HEK293 (cell line): Measurements from ENCODE around the gene PLCB3.
A peak's percentile ranks its signal among the peaks of the same experiment; 100 is the strongest.

ENCODE experiments used
- EGR2 ChIP-seq: fragments of 450-650 bp; formaldehyde crosslinking; IDR thresholded peaks from 2 replicates; pipeline ENCODE4 v1.5.1; 2016; ENCODE audit warnings: low read depth, missing biosample characterization, missing genetic modification characterization
- FEZF1 ChIP-seq: fragments of 450-650 bp; formaldehyde crosslinking; IDR thresholded peaks from 2 replicates; pipeline ENCODE4 v1.5.1; 2016; ENCODE audit warnings: missing biosample characterization, missing genetic modification characterization
- GFI1B ChIP-seq: fragments of 450-650 bp; formaldehyde crosslinking; IDR thresholded peaks from 2 replicates; pipeline ENCODE4 v1.5.1; 2016; ENCODE audit warnings: missing biosample characterization, missing genetic modification characterization
- GLI4 ChIP-seq: fragments of 450-650 bp; formaldehyde crosslinking; IDR thresholded peaks from 2 replicates; pipeline ENCODE4 v1.5.1; 2016; ENCODE audit warnings: missing biosample characterization, missing genetic modification characterization
- MZF1 ChIP-seq: fragments of 450-650 bp; formaldehyde crosslinking; IDR thresholded peaks from 2 replicates; pipeline ENCODE4 v1.5.1; 2017; ENCODE audit warnings: missing biosample characterization, missing genetic modification characterization, borderline replicate concordance
- OVOL3 ChIP-seq: fragments of 450-650 bp; formaldehyde crosslinking; IDR thresholded peaks from 2 replicates; pipeline ENCODE4 v1.5.1; 2016; ENCODE audit warnings: missing biosample characterization, missing genetic modification characterization
- REPIN1 ChIP-seq: fragments of 450-650 bp; formaldehyde crosslinking; IDR thresholded peaks from 2 replicates; pipeline ENCODE4 v1.5.1; 2017; ENCODE audit warnings: missing biosample characterization, missing genetic modification characterization, low read depth
- SETDB1 ChIP-seq: IDR thresholded peaks from one replicate; pipeline ENCODE4 v1.6.1; 2017; ENCODE audit warnings: mild to moderate bottlenecking, low read length, moderate library complexity, mixed read lengths; ENCODE audit not compliant: insufficient read length
- ZBTB1 ChIP-seq: fragments of 450-650 bp; formaldehyde crosslinking; IDR thresholded peaks from 2 replicates; pipeline ENCODE4 v1.5.1; 2016; ENCODE audit warnings: missing biosample characterization, missing genetic modification characterization
- ZBTB21 ChIP-seq: fragments of 450-650 bp; formaldehyde crosslinking; IDR thresholded peaks from 2 replicates; pipeline ENCODE4 v1.5.1; 2017; ENCODE audit warnings: missing biosample characterization, missing genetic modification characterization
- ZFHX2 ChIP-seq: fragments of 450-650 bp; formaldehyde crosslinking; conservative IDR thresholded peaks from 2 replicates; pipeline ENCODE4 v1.5.1; 2016; ENCODE audit warnings: missing biosample characterization, missing genetic modification characterization
- ZFP41 ChIP-seq: fragments of 450-650 bp; formaldehyde crosslinking; IDR thresholded peaks from 2 replicates; pipeline ENCODE4 v1.5.1; 2016; ENCODE audit warnings: missing biosample characterization, missing genetic modification characterization, borderline replicate concordance
- ZIC2 ChIP-seq: fragments of 450-650 bp; formaldehyde crosslinking; IDR thresholded peaks from 2 replicates; pipeline ENCODE4 v1.5.1; 2016; ENCODE audit warnings: missing biosample characterization, missing genetic modification characterization
- ZNF10 ChIP-seq: fragments of 450-650 bp; formaldehyde crosslinking; IDR thresholded peaks from 2 replicates; pipeline ENCODE4 v1.5.1; 2017; ENCODE audit warnings: missing biosample characterization, missing genetic modification characterization
- ZNF112 ChIP-seq: fragments of 450-650 bp; formaldehyde crosslinking; IDR thresholded peaks from 2 replicates; pipeline ENCODE4 v1.5.0; 2017; ENCODE audit warnings: missing biosample characterization, missing genetic modification characterization
- ZNF184 ChIP-seq: fragments of 450-650 bp; IDR thresholded peaks from 2 replicates; pipeline ENCODE4 v1.5.1; 2018; ENCODE audit warnings: missing biosample characterization, mild to moderate bottlenecking, missing genetic modification characterization
- ZNF221 ChIP-seq: fragments of 450-650 bp; formaldehyde crosslinking; IDR thresholded peaks from 2 replicates; pipeline ENCODE4 v1.5.1; 2017; ENCODE audit warnings: missing biosample characterization, missing genetic modification characterization, borderline replicate concordance
- ZNF223 ChIP-seq: fragments of 450-650 bp; formaldehyde crosslinking; IDR thresholded peaks from 2 replicates; pipeline ENCODE4 v1.5.1; 2016; ENCODE audit warnings: missing biosample characterization, missing genetic modification characterization
- ZNF23 ChIP-seq: fragments of 450-650 bp; formaldehyde crosslinking; IDR thresholded peaks from 2 replicates; pipeline ENCODE4 v1.5.1; 2016; ENCODE audit warnings: missing biosample characterization, missing genetic modification characterization, borderline replicate concordance
- ZNF239 ChIP-seq: fragments of 450-650 bp; formaldehyde crosslinking; IDR thresholded peaks from 2 replicates; pipeline ENCODE4 v1.5.1; 2016; ENCODE audit warnings: missing biosample characterization, missing genetic modification characterization
- ZNF292 ChIP-seq: fragments of 450-650 bp; formaldehyde crosslinking; IDR thresholded peaks from 2 replicates; pipeline ENCODE4 v1.5.1; 2016; ENCODE audit warnings: low read depth, missing biosample characterization, missing genetic modification characterization, borderline replicate concordance
- ZNF341 ChIP-seq: fragments of 450-650 bp; formaldehyde crosslinking; IDR thresholded peaks from 2 replicates; pipeline ENCODE4; 2016; ENCODE audit warnings: low read depth, missing biosample characterization, missing genetic modification characterization
- ZNF366 ChIP-seq: fragments of 450-650 bp; formaldehyde crosslinking; conservative IDR thresholded peaks from 2 replicates; pipeline ENCODE4 v1.5.1; 2016; ENCODE audit warnings: missing biosample characterization, missing genetic modification characterization
- ZNF37A ChIP-seq: fragments of 450-650 bp; IDR thresholded peaks from 2 replicates; pipeline ENCODE4 v1.5.1; 2018; ENCODE audit warnings: missing biosample characterization, missing genetic modification characterization
- ZNF529 ChIP-seq: fragments of 450-650 bp; formaldehyde crosslinking; IDR thresholded peaks from 2 replicates; pipeline ENCODE4 v1.5.1; 2017; ENCODE audit warnings: missing genetic modification characterization, missing biosample characterization; ENCODE audit not compliant: insufficient replicate concordance
- ZNF548 ChIP-seq: fragments of 450-650 bp; formaldehyde crosslinking; IDR thresholded peaks from 2 replicates; pipeline ENCODE4 v1.5.1; 2016; ENCODE audit warnings: missing biosample characterization, missing genetic modification characterization
- ZNF623 ChIP-seq: fragments of 450-650 bp; formaldehyde crosslinking; IDR thresholded peaks from 2 replicates; pipeline ENCODE4 v1.5.1; 2016; ENCODE audit warnings: missing biosample characterization, missing genetic modification characterization
- ZNF664 ChIP-seq: fragments of 450-650 bp; formaldehyde crosslinking; IDR thresholded peaks from 2 replicates; pipeline ENCODE4 v1.5.1; 2016; ENCODE audit warnings: missing biosample characterization, missing genetic modification characterization
- TF ChIP-seq, protein P1 (sequence below): sonication (generic); formaldehyde crosslinking; IDR thresholded peaks from 2 replicates; pipeline ENCODE4 v1.8.1; 2022; ENCODE audit warnings: mild to moderate bottlenecking, moderate library complexity, missing genetic modification reagents
- TF ChIP-seq, protein P2 (sequence below): fragments of 450-650 bp; IDR thresholded peaks from 2 replicates; pipeline ENCODE4 v1.5.1; 2018; ENCODE audit warnings: missing biosample characterization, missing genetic modification characterization
- TF ChIP-seq, protein P3 (sequence below): fragments of 450-650 bp; formaldehyde crosslinking; IDR thresholded peaks from 2 replicates; pipeline ENCODE4 v1.5.1; 2016; ENCODE audit warnings: missing biosample characterization, missing genetic modification characterization
- TF ChIP-seq, protein P4 (sequence below): fragments of 450-650 bp; formaldehyde crosslinking; IDR thresholded peaks from 2 replicates; pipeline ENCODE4 v1.5.1; 2016; ENCODE audit warnings: missing biosample characterization, missing genetic modification characterization
- TF ChIP-seq, protein P5 (sequence below): fragments of 450-650 bp; formaldehyde crosslinking; IDR thresholded peaks from 2 replicates; pipeline ENCODE4 v1.5.1; 2016; ENCODE audit warnings: missing biosample characterization, missing genetic modification characterization
- TF ChIP-seq, protein P6 (sequence below): fragments of 450-650 bp; formaldehyde crosslinking; IDR thresholded peaks from 2 replicates; pipeline ENCODE4 v1.5.1; 2016; ENCODE audit warnings: missing biosample characterization, missing genetic modification characterization

The PLCB3 gene

DNA sequence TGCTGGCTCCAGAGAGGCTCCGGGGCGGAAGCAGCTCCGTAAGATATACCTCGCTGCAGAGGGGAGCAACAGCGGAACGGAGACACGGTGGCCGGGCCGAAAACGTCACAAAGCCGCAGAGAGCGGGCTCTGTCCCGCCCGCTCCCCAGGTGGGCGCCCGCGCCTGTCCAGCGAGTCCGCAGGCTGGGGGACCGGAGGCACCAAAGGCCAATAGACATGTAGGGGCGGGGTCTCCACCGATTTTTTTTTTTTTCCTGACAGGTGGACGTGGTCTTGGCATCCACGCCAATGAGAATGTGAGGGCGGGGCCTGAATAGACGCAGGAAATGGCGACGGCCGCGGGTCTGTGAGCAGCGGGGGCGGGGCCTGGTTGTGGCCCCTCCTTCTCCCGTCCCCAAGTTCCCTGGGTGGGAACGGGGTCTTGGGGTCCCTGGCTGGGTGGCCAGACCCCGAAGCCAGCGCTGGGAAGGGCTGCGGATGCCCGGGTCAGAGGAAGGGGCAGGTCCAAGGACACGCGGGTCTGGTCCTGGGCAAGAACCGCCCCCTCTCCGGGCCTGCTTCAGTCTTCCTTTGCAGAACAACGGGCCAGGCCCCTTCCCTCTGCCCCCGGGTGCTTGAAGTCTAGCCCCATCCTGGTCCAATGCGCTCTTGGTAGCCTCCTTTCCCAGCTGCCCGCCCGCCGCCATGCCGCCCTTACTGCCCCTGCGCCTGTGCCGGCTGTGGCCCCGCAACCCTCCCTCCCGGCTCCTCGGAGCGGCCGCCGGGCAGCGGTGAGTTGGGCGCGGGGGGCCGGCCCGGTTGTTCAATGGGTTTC is 21.0 kb upstream of the PLCB3 start, which contains the start of gene DNAJC4 (continued):
- TF ChIP-seq ZNF239 (tag by site-specific recombination) (no peak), ZNF529 (tag by site-specific recombination) (no peak), SETDB1 (no peak), ZNF184 (no peak), ZNF623 (tag by site-specific recombination) (no peak), ZNF366 (no peak), ZNF341 (peak; percentile 27; the same call in 1 of the 2 replicates), ZNF548 (no peak), FEZF1 (tag by site-specific recombination) (no peak), ZNF112 (tag by site-specific recombination) (no peak), ZNF10 (tag by site-specific recombination) (no peak), ZFHX2 (tag by site-specific recombination) (no peak), ZBTB1 (tag by site-specific recombination) (no peak), GFI1B (no peak), REPIN1 (tag by site-specific recombination) (no peak), ZNF664 (tag by site-specific recombination) (no peak), ZNF292 (no peak), EGR2 (tag by site-specific recombination) (no peak), ZNF37A (no peak), GLI4 (tag by site-specific recombination) (no peak), ZIC2 (tag by site-specific recombination) (0 out of 2 replicates have a peak, but pooled peaks have one; percentile 20), ZBTB21 (tag by site-specific recombination) (no peak), MZF1 (tag by site-specific recombination) (no peak), ZNF223 (tag by site-specific recombination) (no peak), ZNF23 (no peak), ZFP41 (no peak), ZNF221 (tag by site-specific recombination) (no peak), OVOL3 (tag by site-specific recombination) (no peak)
- TF ChIP-seq, protein P1, sequence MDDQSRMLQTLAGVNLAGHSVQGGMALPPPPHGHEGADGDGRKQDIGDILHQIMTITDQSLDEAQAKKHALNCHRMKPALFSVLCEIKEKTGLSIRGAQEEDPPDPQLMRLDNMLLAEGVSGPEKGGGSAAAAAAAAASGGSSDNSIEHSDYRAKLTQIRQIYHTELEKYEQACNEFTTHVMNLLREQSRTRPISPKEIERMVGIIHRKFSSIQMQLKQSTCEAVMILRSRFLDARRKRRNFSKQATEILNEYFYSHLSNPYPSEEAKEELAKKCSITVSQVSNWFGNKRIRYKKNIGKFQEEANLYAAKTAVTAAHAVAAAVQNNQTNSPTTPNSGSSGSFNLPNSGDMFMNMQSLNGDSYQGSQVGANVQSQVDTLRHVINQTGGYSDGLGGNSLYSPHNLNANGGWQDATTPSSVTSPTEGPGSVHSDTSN: no peak
- TF ChIP-seq, protein P2, sequence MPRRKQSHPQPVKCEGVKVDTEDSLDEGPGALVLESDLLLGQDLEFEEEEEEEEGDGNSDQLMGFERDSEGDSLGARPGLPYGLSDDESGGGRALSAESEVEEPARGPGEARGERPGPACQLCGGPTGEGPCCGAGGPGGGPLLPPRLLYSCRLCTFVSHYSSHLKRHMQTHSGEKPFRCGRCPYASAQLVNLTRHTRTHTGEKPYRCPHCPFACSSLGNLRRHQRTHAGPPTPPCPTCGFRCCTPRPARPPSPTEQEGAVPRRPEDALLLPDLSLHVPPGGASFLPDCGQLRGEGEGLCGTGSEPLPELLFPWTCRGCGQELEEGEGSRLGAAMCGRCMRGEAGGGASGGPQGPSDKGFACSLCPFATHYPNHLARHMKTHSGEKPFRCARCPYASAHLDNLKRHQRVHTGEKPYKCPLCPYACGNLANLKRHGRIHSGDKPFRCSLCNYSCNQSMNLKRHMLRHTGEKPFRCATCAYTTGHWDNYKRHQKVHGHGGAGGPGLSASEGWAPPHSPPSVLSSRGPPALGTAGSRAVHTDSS (tag by site-specific recombination): no peak
- TF ChIP-seq, protein P3, sequence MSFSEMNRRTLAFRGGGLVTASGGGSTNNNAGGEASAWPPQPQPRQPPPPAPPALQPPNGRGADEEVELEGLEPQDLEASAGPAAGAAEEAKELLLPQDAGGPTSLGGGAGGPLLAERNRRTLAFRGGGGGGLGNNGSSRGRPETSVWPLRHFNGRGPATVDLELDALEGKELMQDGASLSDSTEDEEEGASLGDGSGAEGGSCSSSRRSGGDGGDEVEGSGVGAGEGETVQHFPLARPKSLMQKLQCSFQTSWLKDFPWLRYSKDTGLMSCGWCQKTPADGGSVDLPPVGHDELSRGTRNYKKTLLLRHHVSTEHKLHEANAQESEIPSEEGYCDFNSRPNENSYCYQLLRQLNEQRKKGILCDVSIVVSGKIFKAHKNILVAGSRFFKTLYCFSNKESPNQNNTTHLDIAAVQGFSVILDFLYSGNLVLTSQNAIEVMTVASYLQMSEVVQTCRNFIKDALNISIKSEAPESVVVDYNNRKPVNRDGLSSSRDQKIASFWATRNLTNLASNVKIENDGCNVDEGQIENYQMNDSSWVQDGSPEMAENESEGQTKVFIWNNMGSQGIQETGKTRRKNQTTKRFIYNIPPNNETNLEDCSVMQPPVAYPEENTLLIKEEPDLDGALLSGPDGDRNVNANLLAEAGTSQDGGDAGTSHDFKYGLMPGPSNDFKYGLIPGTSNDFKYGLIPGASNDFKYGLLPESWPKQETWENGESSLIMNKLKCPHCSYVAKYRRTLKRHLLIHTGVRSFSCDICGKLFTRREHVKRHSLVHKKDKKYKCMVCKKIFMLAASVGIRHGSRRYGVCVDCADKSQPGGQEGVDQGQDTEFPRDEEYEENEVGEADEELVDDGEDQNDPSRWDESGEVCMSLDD (tag by site-specific recombination): peak; percentile 44; the same call in 1 of the 2 replicates
- TF ChIP-seq, protein P4, sequence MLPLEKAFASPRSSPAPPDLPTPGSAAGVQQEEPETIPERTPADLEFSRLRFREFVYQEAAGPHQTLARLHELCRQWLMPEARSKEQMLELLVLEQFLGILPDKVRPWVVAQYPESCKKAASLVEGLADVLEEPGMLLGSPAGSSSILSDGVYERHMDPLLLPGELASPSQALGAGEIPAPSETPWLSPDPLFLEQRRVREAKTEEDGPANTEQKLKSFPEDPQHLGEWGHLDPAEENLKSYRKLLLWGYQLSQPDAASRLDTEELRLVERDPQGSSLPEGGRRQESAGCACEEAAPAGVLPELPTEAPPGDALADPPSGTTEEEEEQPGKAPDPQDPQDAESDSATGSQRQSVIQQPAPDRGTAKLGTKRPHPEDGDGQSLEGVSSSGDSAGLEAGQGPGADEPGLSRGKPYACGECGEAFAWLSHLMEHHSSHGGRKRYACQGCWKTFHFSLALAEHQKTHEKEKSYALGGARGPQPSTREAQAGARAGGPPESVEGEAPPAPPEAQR (tag by site-specific recombination): no peak
- TF ChIP-seq, protein P5, sequence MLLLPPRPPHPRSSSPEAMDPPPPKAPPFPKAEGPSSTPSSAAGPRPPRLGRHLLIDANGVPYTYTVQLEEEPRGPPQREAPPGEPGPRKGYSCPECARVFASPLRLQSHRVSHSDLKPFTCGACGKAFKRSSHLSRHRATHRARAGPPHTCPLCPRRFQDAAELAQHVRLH (tag by site-specific recombination): no peak
- TF ChIP-seq, protein P6, sequence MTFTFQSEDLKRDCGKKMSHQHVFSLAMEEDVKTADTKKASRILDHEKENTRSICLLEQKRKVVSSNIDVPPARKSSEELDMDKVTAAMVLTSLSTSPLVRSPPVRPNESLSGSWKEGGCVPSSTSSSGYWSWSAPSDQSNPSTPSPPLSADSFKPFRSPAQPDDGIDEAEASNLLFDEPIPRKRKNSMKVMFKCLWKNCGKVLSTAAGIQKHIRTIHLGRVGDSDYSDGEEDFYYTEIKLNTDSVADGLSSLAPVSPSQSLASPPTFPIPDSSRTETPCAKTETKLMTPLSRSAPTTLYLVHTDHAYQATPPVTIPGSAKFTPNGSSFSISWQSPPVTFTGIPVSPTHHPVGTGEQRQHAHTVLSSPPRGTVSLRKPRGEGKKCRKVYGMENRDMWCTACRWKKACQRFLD (tag by site-specific recombination): no peak
